GM19463 (cell line): ENCODE results near the gene ST8SIA4.
A peak's percentile ranks its signal among the peaks of the same experiment; 100 is the strongest.
"Not testable (repeated sequence)": the region's sequence is repeated elsewhere in the genome, so short reads cannot be mapped to it uniquely, and the experiment has no call there.

Source experiments
- ATAC-seq: cut with Tn5 transposase; IDR thresholded peaks from one replicate; pipeline ENCODE4 v1.9.1; 2021; ENCODE audit warnings: mild to moderate bottlenecking, moderate library complexity; ENCODE audit not compliant: unreplicated experiment

Gene ST8SIA4

DNA sequence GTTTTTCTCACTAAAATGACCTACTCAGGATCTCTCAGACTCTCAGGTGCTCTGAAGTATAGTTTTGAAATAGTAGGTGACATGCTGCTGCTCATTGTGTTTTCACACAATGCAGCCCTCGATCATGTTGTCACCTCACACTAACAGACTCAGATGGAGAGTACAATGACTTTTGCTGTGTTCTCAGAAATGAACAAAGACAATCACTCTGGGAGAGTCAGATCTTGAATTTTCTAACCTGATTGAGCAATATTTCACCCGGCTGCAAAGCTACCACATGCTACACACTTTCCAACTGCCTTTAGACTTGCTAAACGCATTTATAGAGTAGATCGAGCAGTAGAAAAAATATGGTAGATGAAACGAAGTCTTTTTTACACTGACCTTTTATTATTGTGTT, 113.4 kb downstream of the ST8SIA4 start:
- ATAC-seq: no peak

DNA sequence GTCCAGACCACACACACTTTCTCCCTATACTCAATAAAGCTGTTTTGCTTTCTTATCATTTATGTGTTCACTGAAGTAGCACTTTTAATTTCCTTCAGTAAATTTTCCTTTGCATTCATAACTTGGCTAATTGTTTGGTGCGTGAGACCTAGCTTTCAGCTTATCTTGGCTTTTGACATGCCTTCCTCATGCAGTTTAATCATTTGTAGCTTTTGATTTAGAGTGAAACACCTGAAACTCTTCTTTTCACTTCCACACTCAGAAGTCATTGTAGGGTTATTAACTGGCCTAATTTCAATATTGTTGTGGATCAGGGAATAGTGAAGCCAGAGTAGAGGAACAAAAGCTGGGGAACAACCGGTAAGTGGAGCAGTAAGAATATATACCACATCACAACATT, 114.7 kb downstream of the ST8SIA4 start:
- ATAC-seq: peak; percentile 26

DNA sequence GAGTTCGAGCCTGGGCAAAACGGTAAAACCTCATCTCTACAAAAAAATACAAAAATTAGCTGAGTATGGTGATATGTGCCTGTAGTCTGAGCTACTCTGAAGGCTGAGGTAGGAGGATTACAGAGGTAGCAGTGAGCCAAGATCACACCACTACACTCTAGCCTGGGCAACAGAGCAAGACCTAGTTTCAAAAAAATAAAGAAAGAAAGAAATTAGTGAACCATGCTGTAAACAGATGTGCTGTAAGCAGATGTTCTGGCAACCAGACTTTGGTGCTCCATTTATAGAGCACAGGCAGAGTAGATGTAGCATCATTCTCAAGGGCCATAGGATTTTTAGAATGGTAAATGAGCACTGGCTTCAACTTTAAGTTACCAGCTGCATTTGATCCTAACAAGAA, 115.4 kb downstream of the ST8SIA4 start:
- peak; percentile 65 for ATAC-seq

DNA sequence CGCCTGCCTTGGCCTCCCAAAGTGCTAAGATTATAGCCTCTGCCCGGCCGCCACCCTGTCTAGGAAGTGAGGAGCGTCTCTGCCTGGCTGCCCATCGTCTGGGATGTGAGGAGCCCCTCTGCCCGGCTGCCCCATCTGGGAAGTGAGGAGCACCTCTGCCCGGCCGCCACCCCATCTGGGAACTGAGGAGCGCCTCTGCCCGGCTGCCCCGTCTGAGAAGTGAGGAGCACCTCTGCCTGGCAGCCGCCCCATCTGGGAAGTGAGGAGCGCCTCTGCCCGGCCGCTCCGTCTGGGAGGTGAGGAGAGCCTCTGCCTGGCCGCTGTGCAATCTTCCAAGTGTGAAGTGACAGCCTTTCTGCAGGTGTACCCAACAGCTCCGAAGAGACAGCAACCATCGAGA, 117.5 kb downstream of the ST8SIA4 start:
- ATAC-seq: not testable (repeated sequence)

DNA sequence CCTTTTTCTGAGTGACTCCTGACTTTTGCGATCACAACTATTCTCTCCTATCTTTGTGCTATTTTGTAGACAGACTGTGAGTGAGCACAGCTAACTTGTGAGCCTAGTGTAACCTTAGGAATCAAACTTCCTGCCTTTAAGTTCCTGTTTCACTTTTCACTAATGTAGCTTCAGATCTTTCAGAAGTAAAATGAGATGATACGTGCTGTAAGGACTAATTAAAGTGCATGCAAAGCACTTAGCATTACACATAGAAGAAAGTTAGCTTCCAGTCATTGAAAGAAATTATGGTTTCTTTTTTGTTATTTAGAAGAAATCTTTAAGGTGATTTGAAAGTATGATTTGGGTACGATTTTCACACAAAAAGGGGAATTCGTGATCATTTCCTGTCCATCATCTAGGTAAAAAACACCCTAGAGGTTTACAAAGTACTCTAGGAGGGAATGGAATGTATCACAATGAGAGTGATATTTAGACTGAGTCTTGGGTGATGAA, 122.7 kb downstream of the ST8SIA4 start:
- ATAC-seq: peak; percentile 69

DNA sequence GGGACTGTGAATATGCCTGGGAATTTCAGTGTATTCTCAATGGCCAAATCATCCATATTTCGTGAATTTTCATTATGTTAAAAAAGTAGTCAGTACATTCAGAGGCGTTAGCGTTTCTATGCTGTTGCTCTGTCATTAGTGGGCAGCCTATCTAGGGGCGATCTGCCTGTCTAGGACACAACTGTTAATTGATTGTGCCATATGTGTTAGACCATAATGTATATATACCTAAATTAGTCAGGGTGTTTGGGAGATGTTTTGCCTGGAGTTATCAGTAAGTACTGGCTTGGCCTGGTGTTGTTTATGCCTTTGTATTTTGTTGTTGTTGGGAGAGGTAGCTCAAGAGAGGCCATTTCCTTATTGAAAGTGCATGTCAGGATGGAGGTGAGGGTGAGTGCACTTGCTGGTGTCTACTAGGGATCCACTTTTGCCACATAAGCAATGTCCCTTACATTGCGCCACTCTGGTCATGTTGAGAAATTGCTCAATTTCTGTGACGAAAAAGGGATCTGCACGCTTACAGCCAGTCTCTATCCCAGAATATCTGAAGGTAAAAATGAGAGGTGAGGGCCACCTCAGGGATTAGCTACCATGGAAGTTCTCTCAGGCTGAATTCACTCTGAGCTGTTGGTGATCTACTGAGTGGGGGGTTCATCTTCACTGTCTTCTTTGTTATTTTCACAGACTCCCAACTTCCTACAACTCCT, 123.3 kb downstream of the ST8SIA4 start:
- peak; percentile 13 for ATAC-seq

DNA sequence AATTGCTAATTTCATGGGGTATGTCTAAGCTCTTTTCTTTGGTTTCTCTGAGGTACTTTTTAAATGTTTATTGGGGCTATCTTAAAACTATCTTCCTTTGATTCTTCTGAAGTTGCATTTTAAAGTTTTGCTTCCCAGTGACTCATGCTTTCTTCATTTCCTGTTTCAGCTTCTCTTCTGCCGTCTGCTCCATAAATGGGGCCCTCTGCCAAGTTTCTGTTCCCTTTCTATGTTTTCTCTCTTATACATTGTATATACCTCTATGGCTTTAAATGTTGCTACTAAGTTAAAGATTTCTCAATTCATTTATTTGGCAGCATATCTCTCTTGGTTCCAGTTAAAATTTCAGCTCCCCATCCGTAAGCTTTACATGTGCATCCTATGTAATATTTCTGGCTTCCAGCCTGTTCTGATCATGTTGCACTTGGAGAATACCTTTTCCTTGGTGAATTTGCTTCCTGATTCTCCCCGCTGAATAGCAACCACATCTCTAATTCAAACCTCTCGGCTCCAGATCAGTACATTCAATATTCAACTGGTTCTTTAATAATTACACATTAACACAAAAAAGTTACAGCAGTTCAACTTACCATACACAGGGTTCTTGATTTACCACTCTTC, 125.3 kb downstream of the ST8SIA4 start:
- ATAC-seq: peak; percentile 59

DNA sequence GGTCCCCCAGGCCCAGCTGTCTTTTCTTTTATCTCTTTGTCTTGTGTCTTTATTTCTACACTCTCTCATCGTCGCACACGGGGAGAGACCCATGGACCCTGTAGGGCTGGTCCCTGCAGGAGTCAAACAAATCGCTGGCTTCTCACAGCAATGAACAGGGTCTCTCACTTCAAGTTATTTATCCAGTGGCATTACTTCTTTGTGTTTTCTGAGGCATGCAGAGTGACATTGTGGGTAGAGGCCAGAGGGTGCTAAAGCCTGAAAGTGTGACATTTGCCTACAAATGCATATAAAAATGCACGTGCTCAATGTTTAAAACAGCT, 127.6 kb downstream of the ST8SIA4 start:
- ATAC-seq: no peak

DNA sequence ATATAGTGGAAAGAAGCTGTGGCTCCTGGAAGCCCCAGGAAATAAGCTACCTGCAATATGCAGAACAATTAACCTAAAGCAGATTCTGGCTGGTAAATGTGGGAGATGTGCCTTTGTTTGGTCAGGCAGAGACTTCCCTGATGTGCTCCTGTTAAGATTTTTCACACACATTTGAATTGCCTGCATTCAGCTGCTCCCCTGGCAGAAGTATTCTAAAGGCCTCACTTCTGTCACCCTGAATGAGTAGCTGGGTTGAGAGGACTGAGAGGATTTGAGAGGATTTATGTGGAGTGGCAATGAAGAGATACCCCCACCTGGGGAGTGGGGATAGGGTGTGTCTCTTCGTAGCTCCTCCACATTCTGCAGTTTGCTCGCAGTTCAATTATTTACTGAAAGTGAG, 130.5 kb downstream of the ST8SIA4 start:
- no peak for ATAC-seq

DNA sequence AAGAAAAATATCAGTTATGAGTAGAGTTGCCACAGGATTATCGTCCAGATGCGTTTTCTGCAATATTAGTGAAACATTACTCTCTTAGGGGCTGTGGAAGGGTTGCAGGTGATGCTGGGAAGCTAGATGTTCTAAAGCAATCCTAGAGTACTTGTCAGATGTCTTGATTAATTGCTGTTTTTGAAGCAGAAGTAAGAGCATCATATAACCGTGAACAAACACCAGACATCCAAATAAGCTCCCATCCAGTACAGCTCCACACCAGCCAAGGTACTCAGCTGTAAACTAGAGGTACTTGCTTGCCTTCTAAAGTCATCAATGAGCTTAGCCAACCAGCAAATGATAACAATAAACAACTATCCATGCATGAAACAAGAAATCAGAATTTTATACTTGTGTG, 131.1 kb downstream of the ST8SIA4 start:
- ATAC-seq: no peak

DNA sequence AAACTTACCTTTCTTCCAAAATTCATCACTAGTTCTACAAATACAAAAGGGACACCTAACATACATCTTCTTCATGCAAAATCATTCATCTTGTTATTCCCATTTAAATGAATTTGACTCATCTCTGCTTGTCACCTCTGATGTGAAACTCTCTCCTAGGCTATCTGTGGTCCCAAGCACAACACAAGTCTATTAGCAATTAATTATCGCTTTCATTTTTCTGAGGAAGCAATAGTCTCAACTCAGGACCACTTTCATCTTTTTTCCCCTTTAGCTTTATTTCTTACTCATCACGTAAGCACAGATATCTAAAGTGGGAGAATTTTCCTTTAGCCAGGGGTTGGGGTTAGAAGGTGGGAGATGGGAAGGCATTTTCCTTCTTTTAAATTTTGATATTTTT, 131.9 kb downstream of the ST8SIA4 start:
- ATAC-seq: no peak

DNA sequence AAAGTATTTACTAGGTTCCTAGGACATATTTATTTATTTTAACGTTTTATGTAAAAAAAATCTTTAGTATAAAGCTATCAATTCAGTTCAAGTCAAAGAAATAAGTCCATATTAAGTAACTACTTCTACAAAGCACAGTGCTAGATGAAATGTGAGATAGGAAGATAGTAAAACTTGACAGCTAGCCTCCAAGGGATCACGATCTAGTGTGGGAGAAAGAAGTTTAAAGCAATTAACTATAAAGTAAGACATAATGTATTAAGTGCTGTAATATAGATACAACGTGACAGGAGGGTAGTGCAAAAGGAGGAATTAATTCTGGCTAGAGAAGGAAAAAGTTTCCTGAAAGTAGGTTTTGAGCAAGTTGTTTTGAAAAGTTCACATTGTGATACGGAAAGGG, 134.9 kb downstream of the ST8SIA4 start:
- ATAC-seq: no peak

DNA sequence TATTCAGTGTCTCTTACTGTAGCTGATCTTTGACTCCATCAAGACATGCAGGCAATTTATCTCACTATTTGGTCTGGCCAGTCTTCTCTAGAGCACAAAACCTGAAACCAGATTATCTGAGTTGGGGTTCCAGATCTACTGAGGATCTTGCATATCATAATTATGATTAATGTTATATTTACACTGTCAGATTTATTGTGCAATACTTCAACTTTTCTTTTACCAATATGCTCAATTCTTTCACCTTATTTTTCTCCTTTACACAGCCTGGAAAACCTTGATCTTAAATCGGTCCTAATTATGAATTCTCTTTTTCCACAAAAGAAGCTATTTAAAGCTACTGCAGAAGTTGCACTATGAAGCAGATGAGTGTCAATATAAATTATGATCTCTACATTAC, 140.1 kb downstream of the ST8SIA4 start:
- ATAC-seq: no peak

DNA sequence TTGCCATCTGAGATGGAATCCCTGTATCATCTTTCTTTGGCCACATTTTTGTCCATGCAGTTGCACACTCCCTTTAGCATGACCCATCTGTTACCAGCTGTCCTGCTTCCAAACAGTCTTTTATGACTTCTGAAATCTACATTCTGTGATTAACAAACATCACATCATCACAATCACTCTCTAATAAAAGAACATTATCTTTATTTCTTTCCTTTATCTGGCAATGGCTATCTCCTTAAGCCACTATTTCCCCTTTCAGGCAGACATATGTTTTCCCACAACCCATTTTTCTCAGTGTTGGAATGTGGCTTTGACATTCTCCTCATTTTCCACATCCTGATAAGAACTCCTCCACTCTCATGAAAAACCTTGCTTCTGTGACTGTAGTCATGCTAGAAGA, 141.0 kb downstream of the ST8SIA4 start:
- no peak for ATAC-seq

DNA sequence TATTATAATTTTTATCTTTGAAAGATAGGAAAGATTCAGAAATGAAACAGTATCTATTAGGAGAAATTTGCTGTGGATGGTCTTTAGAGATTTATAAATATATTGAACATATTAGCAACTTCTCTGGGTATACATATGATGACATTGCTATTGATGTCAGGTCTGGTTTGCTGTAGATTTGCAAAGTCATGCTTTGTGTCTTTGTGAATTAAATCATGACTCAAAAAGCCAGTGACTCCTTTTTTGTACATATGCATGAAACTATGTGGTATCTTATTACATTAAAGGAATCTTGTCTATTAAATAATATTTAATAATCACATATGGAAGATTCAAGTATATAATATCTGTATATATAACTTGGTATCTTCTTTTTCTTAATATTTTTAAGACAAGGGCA, 141.9 kb downstream of the ST8SIA4 start:
- ATAC-seq: no peak

DNA sequence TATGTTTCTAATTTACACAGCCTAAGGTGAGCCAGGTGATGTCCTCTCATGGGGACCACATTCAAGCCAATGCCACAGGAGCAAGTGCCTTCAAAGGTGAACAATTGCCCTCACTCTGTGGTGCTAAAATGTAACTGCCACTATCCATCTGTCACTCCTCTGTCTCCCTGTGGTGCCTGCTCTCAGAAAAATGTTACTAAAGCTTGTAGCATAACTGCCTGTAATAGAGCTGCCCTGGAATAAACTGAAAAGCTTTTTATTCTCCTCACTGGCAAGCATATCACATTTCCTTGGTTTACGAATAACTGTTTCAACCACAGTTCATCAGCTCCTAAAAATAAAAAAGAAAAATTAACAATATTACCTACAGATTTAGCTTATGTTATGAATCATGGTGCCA, 142.4 kb downstream of the ST8SIA4 start:
- ATAC-seq: no peak

DNA sequence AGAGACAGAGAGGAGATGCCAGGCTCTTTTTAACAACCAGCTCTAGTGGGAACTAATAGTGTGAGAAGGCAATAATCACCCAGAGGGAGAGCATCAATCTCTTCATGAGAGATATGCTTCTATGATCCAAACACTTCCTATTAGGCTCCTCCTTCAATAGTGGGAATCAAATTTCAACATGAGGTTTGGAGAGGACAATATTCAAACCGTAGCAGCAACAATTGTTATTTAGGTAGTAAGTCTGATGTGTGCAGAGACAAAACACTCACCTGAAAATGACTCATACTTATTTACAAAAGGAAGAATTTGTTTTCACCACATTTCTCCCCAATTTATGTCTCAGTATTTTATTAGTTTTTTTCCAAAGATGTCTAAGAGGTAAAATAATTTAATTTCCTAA, 144.3 kb downstream of the ST8SIA4 start:
- no peak for ATAC-seq

DNA sequence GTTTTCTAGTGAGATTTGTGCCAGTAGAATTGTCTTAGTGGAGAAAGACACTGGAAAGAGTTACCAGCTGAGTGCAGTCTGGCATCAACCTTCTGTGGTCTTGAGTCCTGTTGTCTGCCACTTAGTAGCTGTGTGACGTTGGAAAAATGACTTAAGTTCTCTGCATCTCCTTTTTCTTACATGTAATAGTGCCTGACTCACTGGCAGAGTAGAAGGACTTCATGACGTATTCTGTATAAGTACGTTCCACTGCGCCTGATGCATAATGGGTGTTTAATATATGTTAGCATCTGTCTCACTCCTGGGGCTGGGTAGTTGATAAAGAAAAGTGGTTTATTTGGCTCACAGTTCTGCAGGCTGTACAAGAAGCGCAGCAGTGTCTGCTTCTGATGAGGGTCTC, 144.8 kb downstream of the ST8SIA4 start:
- ATAC-seq: no peak

DNA sequence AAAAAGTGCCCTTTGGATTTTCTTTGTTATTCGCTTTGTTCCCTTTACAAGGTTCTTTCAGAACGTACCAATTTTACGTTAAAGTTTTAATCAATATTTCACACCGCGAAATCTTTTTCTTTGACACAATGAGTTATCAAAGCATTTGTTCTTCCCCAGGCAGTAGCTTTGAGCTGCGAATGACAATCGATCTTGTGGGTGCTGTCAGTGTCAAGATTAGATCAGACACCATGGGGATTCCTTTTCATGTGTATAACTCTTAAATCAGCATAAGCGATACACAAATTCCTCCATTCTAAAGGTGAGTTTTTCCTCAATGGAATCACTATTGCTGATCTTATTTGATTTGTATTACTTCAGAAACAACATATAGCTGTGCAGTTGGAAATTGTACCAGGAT, 145.5 kb downstream of the ST8SIA4 start:
- no peak for ATAC-seq
